Testis (tissue), 2 donors: Measurements from ENCODE around the gene EVX2.

Experiments
- CTCF ChIP-seq, 3 experiments: fragments of 450-650 bp in 2 of 3; fragments of 200-600 bp in 1 of 3; sonication (generic) in 1 of 3; IDR thresholded peaks; one replicate each; pipeline ENCODE4 v1.5.1; 2016 to 2019; ENCODE audit warnings: antibody characterized with exemption in 3 of 3, mild to moderate bottlenecking in 2 of 3, moderate library complexity in 1 of 3
- POLR2A ChIP-seq: fragments of 450-650 bp; IDR thresholded peaks from one replicate; pipeline ENCODE4 v1.6.1; 2017; ENCODE audit warnings: antibody characterized with exemption, mild to moderate bottlenecking, moderate library complexity

GRCh38 chr2:176102309-176102866 lies 18.6 kb upstream of the EVX2 start:
- TF ChIP-seq CTCF (IDR thresholded peaks at IDR 0.05), result no peak
- TF ChIP-seq POLR2A, result no peak
